Measurements from ENCODE around the gene PLD6.

- no peak for TF ChIP-seq POLR2A (IDR thresholded peaks at IDR 0.05; ENCODE audit: low read depth, low read length)
- TF ChIP-seq POLR2AphosphoS5 (IDR thresholded peaks at IDR 0.05; ENCODE audit: low read depth, low read length): no peak
- no peak for TF ChIP-seq SPI1 (IDR thresholded peaks at IDR 0.05; ENCODE audit: low read depth, low read length)
- no peak for TF ChIP-seq POU2F2 (IDR thresholded peaks at IDR 0.05; ENCODE audit: low read depth, low read length)
These were observed 17.6 kb upstream of the PLD6 start for GRCh38 chr17:17223736-17224135.
